ENCODE data around the gene PET117. TPM values are rescaled to one million over a fixed set of nuclear protein-coding genes. Genes with fewer than 3 reads are reported as not detected.
A peak's percentile ranks its signal among the peaks of the same experiment; 100 is the strongest.
"Not testable (repeated sequence)": the region's sequence is repeated elsewhere in the genome, so short reads cannot be mapped to it uniquely, and the experiment has no call there.

PET117 gene
- total and polyA plus RNA-seq, 2 experiments from 2014 or later = 18.2 to 25.7 TPM

DNA sequence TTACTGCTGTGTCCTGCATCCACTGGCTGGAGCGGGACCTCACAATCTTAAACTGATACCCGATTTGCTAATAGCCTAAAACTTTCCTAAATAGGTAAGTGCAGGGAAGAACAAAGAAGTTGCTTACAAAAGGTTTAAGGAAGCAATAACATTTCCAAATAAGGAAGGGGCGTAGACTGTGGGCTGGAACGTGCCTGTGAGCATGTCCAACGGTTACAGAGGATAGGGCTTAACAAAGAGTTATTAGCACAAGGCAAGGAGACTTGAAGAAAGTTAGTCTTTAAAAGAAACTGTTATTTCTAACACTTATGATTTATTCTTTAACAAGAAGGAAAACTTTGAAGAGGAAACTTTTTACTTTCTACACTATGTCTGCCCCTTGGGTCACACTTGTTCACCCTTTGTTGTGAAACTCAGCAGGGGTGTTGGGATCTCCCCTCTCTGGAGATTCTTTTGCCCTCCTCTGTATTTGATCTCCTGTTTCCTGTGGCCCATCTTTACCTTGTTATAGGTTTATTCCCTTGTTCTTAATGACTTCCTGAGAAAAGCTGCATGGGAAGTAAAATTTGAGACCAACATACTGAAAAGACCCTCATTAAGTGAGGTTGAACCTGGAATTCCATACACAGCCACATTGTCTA, 28.7 kb downstream of the PET117 start:
- H3K27me3 ChIP-seq = no peaks in the 10 kb centered on the region
- TF ChIP-seq, protein P1, sequence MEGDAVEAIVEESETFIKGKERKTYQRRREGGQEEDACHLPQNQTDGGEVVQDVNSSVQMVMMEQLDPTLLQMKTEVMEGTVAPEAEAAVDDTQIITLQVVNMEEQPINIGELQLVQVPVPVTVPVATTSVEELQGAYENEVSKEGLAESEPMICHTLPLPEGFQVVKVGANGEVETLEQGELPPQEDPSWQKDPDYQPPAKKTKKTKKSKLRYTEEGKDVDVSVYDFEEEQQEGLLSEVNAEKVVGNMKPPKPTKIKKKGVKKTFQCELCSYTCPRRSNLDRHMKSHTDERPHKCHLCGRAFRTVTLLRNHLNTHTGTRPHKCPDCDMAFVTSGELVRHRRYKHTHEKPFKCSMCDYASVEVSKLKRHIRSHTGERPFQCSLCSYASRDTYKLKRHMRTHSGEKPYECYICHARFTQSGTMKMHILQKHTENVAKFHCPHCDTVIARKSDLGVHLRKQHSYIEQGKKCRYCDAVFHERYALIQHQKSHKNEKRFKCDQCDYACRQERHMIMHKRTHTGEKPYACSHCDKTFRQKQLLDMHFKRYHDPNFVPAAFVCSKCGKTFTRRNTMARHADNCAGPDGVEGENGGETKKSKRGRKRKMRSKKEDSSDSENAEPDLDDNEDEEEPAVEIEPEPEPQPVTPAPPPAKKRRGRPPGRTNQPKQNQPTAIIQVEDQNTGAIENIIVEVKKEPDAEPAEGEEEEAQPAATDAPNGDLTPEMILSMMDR (IDR thresholded peaks at IDR 0.05; ENCODE audit: low read depth, low read length) = no peak
- no peak for DNase-seq (ENCODE audit: low read depth in 1 of 2, low spot score in 1 of 2)
- no peaks in the 10 kb centered on the region for H3K4me1 ChIP-seq (ENCODE audit: low read depth)
- H3K9me3 ChIP-seq (ENCODE audit: low read depth) = no peaks in the 10 kb centered on the region
- H3K36me3 ChIP-seq = peaks cover 4% of the 10 kb centered on the region
- H3K4me3 ChIP-seq = no peak overlapping the region
- H3K27ac ChIP-seq = no peak overlapping the region

- no peak for DNase-seq (ENCODE audit: low read depth in 1 of 2, low spot score in 1 of 2)
- no peaks in the 10 kb centered on the region for H3K4me1 ChIP-seq (ENCODE audit: low read depth)
- no peaks in the 10 kb centered on the region for H3K9me3 ChIP-seq (ENCODE audit: low read depth)
- H3K36me3 ChIP-seq = peaks cover 4% of the 10 kb centered on the region
- H3K4me3 ChIP-seq = no peak overlapping the region
- H3K27ac ChIP-seq = no peak overlapping the region
- no peaks in the 10 kb centered on the region for H3K27me3 ChIP-seq
- TF ChIP-seq, protein P1 (IDR thresholded peaks at IDR 0.05; ENCODE audit: low read depth, low read length) = no peak
These were observed 29.3 kb downstream of the PET117 start for GRCh38 chr20:18166950-18167349.

DNA sequence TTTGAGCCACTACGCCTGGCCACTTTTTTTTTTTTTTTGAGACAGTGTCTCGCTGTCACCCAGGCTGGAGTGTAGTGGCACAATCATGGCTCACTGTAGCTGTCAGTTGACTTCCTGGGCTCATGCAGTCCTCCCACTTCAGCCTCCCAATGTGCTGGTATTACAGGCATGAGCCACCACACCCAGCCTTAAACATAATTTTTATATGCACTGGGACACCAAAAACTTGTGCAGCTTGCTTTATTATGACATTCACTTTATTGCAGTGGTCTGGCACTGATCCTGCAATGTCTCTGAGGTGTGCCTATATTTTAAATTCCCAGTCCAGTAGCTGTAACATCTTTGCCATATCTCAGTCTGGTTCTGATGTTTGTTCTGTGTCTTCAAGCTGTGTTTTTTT, 34.7 kb downstream of the PET117 start:
- no peaks in the 10 kb centered on the region for H3K36me3 ChIP-seq
- no peaks in the 10 kb centered on the region for H3K27me3 ChIP-seq
- H3K9me3 ChIP-seq (ENCODE audit: low read depth) = no peaks in the 10 kb centered on the region
- no peak overlapping the region for H3K4me3 ChIP-seq
- no peak for DNase-seq (ENCODE audit: low read depth in 1 of 2, low spot score in 1 of 2)
- no peak overlapping the region for H3K27ac ChIP-seq
- H3K4me1 ChIP-seq (ENCODE audit: low read depth) = no peaks in the 10 kb centered on the region
- TF ChIP-seq, protein P1 (IDR thresholded peaks at IDR 0.05; ENCODE audit: low read depth, low read length) = no peak

GRCh38 chr20:18174906-18175683, 37.4 kb downstream of the PET117 start:
- Histone ChIP-seq H3K27ac (no peak overlapping the region), H3K27me3 (no peaks in the 10 kb centered on the region), H3K9me3 (ENCODE audit: low read depth) (no peaks in the 10 kb centered on the region), H3K36me3 (no peaks in the 10 kb centered on the region), H3K4me1 (ENCODE audit: low read depth) (no peaks in the 10 kb centered on the region), H3K4me3 (no peak overlapping the region)
- TF ChIP-seq, protein P1 (IDR thresholded peaks at IDR 0.05; ENCODE audit: low read depth, low read length) = no peak
- no peak for DNase-seq (ENCODE audit: low read depth in 1 of 2, low spot score in 1 of 2)

DNA sequence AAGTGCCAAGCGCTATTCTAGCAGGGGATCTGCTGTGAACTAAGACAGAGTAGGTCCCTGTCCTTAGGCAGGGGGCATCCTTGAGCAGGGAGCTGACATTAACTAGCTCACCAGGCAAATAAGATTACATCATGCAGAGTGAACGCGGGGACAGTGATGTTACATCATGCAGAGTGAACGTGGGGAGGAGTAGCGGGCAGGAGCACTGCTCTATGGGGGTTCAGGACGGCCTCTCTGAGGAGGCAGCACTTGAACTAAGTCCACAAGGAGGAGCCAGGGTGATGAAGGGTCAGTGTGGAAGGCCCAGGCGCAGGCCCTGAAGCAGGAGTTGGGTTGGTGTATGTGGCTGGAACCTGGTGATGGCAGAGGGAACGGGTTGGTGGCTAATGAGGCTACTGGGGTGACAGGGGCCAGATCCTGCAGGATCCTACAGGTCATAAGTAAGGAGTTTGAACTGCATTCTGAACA, 38.7 kb downstream of the PET117 start:
- DNase-seq (ENCODE audit: low read depth in 1 of 2, low spot score in 1 of 2) = peak in 1 of 2 donors; percentile 9
- H3K4me1 ChIP-seq (ENCODE audit: low read depth) = no peaks in the 10 kb centered on the region
- TF ChIP-seq, protein P1 (IDR thresholded peaks at IDR 0.05; ENCODE audit: low read depth, low read length) = no peak
- no peaks in the 10 kb centered on the region for H3K27me3 ChIP-seq
- no peaks in the 10 kb centered on the region for H3K36me3 ChIP-seq
- H3K27ac ChIP-seq = no peak overlapping the region
- no peaks in the 10 kb centered on the region for H3K9me3 ChIP-seq (ENCODE audit: low read depth)
- no peak overlapping the region for H3K4me3 ChIP-seq

GRCh38 chr20:18180366-18180765, 42.7 kb downstream of the PET117 start:
- not testable (repeated sequence) for H3K9me3 ChIP-seq (ENCODE audit: low read depth); H3K27ac ChIP-seq; H3K4me1 ChIP-seq (ENCODE audit: low read depth); DNase-seq (ENCODE audit: low read depth in 1 of 2, low spot score in 1 of 2); H3K27me3 ChIP-seq; H3K4me3 ChIP-seq
- peaks cover 20% of the 10 kb centered on the region for H3K36me3 ChIP-seq

Measured in cardiac muscle cell (in vitro differentiated cells and primary cell).